IPS-11a (cell line): ENCODE results near the gene CEP72.
"Not testable (repeated sequence)": the region's sequence is repeated elsewhere in the genome, so short reads cannot be mapped to it uniquely, and the experiment has no call there.

Experiments
- H3K4me3 ChIP-seq: one replicate; pipeline ENCODE4 v1.5.1; 2013; ENCODE audit warnings: low read depth, low read length, control low read depth

CEP72 gene

DNA sequence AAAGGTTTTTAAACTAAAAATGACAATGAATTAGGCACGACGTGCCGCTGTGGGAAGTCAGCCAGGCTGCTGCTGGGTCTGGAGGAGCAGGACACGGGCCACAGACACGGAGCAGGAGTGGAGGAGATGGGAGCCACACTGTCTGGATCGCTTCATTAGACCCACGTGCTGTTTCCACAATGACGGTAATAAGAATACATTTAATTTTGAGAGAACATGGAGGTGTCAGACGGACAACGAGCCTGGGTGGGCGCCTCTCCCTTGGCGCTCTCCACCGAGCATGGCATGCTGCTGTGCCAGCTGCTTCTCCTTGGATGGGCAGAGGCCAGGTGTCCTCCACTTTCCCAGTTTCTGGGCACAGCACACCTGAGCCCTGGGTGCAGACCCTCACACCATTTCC lies 68.7 kb downstream of the CEP72 start:
- not testable (repeated sequence) for H3K4me3 ChIP-seq

DNA sequence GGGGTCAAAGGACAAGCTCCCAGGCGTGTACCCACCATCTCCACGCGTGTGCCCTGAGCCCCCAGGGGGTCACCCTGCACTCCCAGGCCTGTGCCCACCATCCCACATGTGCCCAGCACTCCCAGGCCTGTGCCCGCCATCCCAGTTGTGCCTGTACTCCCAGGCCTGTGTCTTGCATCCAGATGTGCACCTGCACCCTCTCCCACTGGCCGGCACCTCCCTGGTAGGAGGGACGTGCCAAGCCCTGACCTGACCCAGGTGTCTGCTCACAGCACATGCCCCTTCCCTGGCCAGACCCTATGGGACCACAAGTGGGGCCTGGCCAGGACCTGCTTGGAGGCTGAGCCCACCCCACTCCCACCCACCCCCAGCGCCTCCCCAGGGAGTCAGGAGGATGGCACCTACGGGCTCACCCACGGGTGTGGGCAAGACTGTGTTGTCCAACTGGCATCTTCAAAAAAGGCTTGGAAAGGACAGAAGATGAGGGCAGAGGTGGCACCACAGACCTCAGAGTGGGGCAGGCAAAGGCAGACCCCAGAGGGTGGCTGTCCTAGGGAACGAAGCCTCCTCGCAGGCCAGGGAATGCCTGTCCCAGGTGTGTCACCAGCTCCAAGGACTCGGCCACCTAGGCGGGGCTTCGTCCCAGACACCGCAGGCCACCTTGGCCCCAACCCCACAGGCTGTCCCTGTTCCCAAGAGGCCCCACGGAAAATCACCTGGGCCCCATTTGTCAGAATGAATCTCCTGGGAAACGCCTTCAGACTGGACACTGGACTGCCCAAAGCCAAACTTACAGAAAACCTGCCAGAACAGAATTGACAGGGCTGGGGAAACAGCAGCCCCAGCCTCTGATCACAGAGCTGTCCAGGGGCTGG lies 69.4 kb downstream of the CEP72 start:
- not testable (repeated sequence) for H3K4me3 ChIP-seq

- not testable (repeated sequence) for H3K4me3 ChIP-seq
These were observed 70.1 kb downstream of the CEP72 start for GRCh38 chr5:682216-682615.

DNA sequence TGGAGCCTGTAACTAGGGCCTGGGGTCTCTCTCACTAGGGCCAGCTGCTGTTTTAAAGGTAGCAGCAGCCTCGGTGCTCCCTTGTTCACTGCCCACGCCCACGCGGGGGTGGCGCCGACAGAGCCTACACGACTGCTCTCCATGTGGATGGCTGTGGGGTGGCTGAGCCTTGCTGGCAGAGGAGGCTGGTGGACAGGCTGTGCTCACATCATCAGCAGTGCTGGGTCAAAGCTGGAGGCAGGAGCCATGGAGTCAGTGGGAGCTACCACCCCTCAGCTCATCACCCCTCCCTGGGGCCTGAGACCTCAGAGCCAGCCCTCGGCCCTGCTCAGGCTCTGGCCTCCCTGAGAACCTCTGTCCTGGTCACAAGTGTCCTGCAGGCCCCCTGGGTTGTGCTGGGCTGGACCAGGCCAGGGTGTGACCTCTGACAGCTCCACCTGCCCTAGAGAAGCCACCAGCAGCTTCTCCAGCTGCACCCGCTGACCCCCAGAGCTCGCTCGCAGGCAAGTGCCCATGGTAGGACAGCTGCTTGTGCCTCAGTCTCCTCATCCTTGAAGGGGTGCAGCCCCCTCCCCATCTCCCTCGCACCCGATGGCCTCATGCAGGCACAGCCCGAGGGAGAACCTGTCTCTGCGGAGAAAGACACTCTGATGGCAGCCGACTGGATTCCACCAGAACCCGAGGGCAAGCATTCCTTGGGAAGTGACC lies 70.7 kb downstream of the CEP72 start:
- H3K4me3 ChIP-seq = not testable (repeated sequence)

DNA sequence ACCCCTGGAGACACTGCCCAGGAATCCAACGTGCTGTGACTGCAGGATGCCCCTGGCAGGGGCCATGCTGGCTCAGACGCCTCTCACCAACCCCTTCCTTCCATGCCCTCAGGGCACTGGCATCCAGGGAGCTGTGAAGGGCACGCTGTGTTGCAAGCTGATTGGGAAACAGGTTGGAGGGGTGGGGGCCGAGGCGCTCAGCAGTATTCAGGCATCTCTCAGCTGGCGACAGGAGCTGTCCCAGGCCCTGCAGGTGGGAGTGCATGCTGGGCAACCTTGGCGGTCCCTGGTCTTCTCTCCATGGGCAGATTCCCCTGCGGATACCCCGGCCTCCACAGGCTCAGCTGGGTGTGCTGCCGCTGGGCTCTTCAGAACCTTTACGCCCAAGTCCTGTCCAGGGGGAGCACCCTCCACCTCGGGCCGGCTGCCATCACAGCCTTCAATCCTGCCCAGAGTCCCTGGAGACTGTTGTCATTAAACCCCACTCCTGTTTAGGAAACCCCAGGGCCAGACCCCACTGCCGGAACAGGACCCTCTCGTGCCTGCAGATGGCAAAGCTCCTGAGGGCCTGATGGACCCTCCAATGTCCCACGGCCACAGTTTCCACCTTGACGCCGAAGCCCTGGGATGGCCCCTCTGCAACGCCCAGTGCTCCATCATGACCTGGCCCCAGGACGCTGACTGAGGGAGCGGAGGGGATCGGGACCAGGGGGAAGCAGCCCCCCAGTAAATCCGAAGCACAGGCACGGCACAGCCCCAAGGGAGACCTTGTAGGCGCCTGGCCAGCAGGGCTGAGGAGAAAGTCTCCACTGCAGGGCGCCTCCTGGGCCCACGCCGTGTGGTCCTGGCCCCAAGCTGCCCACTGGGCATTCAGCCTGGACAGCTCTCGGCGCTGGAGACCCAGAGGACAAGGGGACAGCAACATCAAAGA lies 71.7 kb downstream of the CEP72 start:
- no peak overlapping the region for H3K4me3 ChIP-seq

GRCh38 chr5:684751-685216 lies 72.6 kb downstream of the CEP72 start:
- H3K4me3 ChIP-seq = no peak overlapping the region

DNA sequence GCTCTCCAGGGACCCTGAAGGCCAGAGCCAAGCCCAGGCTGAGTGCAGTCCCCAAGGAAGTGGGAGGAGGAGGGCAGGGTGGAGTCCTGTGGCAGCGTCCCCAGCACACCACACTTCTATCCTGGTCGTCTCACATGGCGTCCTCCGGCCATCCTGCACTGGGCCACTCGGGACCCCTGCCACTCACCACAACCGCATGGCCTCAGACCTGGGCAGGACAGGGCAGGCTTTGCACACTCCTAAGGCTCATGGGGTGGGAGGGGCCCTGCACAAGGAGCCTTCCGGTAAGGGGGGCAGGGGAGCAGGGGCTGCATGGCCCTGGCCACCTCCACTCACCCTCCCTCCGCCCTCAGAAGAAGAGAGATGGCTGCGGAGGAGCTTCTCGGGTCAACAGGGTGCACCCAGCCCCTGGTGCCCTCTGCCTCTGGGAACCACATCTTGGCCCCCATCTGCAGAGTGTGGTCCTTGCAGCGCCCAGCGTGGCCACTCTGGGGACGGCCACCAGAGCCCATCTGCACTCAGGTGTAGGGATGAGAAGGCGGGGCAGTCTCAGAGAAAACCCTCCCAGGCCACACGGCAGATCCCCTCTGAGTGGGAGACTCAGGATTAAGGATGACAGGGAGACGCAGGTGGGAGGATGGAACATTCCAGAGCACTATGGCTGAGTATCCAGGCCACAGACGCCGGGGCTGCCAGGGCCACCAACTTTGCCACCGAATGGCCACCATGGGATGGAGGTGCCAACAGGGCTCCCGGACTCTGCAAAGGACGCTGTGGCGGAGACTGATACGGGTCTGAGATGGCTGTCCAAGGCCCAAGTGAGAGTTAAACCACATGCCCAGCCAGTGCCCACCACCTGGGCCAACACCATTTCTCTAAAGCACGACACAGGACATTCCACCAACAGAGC lies 73.4 kb downstream of the CEP72 start:
- no peak overlapping the region for H3K4me3 ChIP-seq

DNA sequence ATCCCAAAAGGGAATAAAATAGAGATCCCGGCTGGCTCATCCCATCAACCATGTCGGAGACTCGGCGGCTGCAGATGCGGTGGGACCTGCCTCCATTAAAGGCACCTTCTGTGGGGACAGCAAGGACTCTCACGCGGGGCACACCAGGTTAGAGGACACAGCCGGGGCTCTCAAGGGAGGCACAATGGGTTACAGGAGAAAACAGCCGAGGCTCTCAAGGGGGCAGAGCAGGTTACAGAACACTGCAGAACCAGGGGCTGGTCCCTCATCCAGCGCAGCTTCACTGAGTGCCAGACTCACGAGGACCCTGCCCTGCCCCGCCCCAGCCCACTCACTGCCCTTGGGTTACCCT lies 74.0 kb downstream of the CEP72 start:
- H3K4me3 ChIP-seq = not testable (repeated sequence)

DNA sequence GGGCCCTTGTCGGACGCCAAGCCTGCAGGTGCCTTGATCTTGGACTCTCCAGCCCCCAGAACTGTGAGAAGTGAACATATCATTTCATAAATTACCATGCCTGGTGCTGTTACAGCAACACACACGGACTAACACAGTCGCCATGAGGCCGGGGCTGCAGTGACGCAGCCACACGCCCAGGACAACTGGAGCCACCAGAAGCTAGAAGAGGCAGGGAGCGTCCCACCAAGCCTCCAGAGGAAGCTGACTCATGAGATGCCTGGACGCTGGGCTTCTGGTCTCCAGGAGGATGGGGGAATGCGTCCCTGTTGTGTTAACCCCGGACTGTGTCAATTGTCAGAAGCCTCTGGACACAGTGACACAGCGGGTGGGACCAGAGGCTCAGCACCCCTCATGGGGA lies 74.8 kb downstream of the CEP72 start:
- not testable (repeated sequence) for H3K4me3 ChIP-seq

GRCh38 chr5:688348-689010 lies 76.3 kb downstream of the CEP72 start:
- not testable (repeated sequence) for H3K4me3 ChIP-seq

GRCh38 chr5:690293-690692 lies 78.2 kb downstream of the CEP72 start:
- not testable (repeated sequence) for H3K4me3 ChIP-seq

DNA sequence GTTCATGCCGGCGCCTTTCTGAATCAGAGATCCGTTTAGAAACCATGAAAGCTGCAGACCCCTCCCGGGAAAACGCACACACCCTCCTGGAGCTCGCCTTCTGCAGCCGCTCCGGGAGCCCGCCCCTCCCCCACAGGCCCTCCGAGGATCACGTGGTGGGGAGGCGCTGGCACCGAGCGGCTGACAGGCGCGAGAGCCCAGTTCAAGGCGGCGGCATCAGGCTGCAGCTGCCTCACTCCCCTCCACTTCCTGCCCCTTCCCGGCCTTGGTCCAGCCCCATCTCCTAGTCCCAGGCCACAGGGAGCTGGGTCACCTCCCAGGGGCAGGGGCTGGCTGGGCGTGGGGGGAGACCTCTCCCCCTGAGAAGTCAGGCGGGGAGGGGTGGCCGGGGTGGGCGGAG lies 78.9 kb downstream of the CEP72 start:
- not testable (repeated sequence) for H3K4me3 ChIP-seq

DNA sequence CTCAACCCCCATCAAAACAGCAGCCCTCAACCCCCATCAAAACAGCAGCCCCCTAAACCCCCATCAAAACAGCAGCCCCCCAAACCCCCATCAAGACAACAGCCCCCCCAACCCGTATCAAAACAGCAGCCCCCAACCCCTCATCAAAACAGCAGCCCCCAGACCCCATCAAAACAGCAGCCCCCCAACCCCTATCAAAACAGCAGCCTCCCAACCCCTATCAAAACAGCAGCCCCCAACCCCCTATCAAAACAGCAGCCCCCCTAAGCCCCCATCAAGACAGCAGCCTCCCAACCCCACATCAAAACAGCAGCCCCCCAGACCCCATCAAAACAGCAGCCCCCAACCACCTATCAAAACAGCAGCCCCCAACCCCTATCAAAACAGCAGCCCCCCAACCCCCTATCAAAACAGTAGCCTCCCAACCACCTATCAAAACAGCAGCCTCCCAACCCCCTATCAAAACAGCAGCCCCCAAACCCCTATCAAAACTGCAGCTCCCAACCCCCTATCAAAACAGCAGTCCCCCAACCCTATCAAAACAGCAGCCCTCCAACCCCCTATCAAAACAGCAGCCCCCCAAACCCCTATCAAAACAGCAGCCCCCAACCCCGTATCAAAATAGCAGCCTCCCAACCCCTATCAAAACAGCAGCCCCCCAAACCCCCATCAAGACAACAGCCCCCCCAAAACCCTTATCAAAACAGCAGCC lies 79.8 kb downstream of the CEP72 start:
- no peak overlapping the region for H3K4me3 ChIP-seq

- not testable (repeated sequence) for H3K4me3 ChIP-seq
These were observed 80.4 kb downstream of the CEP72 start for GRCh38 chr5:692529-693041.

GRCh38 chr5:693271-694041 lies 81.3 kb downstream of the CEP72 start, which contains the start of gene TPPP:
Gene TPPP (minus strand): TSS chr5:693352. CDS start chr5:678060, 15,292 bp downstream.
- H3K4me3 ChIP-seq = peak within 1 kb of the TSS; percentile 39

DNA sequence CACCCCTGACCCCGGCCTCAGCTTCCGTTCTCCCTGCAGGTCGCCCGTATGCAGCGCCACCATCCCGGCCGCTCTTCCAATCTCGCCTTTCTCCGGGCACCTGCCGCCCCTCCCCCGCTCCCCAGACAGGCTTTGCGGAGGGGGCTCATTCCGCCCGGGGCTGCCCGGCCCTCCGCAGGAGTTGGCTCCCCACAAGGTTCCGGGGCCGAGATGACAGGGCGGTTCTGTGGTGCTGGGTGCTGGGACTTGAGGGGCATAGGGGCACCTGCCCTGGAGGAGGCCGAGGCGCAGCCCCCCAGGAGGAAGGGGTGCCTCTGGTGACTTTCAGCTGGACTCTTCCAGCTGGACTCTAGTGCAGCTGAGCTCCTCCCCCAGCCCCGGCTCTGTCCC lies 81.9 kb downstream of the CEP72 start:
- not testable (repeated sequence) for H3K4me3 ChIP-seq

- H3K4me3 ChIP-seq = not testable (repeated sequence)
These were observed 83.3 kb downstream of the CEP72 start for GRCh38 chr5:695475-695874.

GRCh38 chr5:696191-696590 lies 84.1 kb downstream of the CEP72 start:
- H3K4me3 ChIP-seq = not testable (repeated sequence)
